NCI-H446 (cell line): Measurements from ENCODE around the gene TTC13.

Experiments used
- DNase-seq, 2 experiments: peaks; one replicate each; lab custom pipeline; 2025; lab: John Stamatoyannopoulos, UW

Gene TTC13

DNA sequence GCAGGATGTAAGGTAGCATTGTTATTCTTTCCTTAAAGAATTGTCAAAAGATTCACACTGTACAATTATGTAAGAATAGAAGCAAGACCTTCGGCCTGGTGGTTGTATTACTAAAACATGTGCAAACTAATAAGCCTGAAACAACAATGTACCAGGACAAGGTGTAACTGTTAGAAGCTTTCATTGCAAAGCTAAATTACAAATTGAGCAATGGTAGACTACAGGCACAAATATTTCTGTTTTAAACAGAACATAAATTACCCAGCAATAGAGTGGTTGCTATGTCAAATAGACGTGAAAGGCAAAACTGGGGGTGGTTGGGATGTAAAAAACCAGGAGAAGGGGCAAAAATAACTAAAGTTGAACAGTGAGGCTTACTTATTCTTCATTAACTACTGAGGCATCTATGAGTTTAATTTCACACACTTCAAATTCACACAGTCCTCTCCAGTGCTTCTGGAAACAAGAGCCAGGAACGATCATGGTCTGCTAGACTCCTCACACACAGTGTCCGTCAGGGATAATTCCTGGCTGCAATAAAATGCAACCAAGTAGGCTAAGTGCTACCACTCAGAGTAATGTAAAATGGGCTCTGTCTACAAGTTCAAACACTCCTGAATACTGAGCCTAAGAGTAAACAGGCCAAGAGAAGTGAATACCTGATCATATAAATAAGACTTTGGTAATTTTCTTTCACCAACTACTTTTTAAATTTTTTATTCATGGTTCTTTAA is 71.0 kb downstream of the TTC13 start:
- no peak for DNase-seq

DNA sequence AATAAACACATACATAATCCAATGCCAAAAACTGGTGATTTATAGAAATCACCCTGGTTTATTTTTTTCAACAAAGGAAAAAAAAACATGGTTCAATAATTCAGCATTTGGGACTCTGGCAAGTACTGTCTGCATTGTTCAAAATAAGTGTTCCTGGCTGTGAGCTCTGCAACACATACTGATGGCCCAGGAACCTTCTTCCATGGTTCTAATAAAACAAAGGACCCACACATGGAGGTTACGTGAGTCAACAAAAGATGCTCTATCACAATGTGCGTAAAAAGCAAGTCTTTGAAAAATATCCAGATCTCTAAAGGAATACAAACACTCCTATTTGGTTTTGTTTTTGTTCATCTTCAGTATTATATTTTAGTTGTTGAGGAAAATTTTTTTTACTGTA is 72.4 kb downstream of the TTC13 start:
- DNase-seq, result no peak

DNA sequence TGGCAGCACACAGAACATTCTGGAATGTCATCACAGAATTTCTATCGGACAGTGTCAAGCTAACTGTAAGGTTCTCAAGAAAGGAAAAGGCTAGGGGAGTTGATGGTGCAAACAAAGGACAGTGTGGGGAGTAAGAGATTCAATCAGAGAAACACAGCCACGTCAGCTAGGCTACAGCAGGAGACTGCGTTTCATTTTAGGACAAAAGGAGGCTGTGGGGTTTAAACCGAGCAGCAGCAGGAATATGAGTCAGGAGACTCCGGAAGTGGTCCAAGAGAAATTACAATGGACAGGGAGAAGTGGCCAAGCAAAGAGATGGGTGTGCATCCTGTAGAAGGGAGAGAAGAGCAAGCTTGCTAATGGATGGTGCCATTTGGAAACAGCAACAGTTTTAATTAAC is 72.9 kb downstream of the TTC13 start:
- no peak for DNase-seq

DNA sequence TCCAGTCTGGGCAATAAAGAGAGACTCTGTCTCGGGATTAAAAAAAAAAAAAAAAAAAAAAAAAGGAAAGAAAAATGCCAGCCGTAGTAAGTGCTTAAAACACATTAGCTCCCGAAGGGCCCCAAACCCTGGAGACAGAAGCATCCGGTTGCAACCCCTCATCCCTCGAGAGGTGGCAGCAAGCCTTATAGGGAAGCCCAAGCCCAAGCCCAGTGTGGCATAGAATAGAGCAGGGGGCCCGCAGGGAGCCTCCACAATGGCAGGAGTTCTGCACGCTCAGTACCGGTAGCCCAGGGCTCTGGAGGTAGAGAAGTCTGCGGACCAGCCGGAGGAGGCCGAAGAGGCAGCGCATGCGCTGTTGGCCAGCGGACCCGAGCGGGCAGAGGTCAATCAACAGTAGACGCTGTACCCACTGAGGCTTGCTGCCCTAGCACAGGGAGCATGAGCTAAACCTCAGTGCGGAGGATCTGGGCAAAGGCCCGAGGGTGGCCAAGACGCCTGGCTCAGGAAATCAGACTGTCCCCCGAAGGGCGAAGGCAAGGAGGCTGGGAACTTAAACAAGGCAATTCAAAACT is 76.2 kb downstream of the TTC13 start:
- DNase-seq, result no peak

DNA sequence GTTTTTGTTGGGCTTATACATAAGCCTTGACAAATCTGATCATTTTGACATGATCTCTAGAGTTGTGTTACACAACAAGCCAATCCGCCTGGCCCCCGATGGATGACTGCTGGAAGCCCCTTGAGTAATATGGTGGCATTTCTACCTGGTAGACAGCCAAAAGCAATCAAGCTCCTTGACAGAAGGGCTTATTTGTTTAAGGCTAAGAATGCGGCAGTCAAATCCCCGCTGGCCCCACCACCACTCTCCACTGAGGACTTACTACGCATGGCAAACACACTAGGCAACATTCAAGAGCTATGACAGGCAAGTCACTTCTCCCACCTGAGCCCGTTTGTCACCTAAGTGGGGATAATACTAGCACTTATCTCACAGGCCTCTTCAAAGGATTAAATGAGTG is 77.0 kb downstream of the TTC13 start:
- no peak for DNase-seq

- no peak for DNase-seq
Measured at GRCh38 chr1:230900984-230901383, 77.7 kb downstream of the TTC13 start.

- DNase-seq, result no peak
Measured at GRCh38 chr1:230899841-230900251, 78.8 kb downstream of the TTC13 start.

- DNase-seq, result no peak
Measured at GRCh38 chr1:230898748-230899147, 79.9 kb downstream of the TTC13 start.

- DNase-seq, result no peak
Measured at GRCh38 chr1:230898144-230898543, 80.5 kb downstream of the TTC13 start.

DNA sequence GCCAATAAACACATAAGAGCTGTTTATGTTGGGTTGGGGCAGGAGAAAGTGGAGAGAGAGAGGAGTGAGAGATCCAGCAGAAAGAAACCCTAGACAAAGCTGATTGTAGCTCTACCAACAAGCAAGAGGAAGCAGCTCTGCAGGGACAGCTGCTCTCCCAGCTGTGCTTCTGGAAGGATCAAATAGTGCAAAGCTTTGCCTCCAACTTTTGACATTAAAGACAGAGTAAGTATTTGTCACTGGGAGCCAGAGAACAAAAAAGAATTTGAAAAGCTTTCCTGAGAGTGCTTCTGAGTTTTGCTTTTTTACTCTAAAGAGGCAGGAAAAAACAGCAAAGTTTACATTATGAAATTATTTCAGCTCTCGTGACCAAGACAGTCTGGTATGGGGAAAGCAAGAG is 81.9 kb downstream of the TTC13 start:
- no peak for DNase-seq

DNA sequence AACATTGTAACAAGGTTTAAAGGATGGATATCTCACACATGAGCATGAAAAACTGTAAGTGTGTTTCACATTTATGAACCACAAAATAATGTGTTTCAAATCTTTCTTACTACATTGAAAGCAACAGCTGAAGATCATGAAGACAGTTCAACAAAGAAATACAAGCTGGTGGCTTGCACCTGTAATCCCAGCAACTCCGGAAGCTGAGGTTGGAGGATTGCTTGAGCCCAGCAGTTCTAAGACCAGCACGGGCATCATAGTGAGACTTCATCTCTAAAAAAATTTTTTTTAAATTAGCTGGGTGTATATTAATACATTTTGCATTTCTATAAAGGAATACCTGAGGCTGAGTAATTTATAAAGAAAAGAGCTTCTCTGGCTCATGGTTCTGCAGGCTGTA is 83.2 kb downstream of the TTC13 start:
- DNase-seq, result no peak

- DNase-seq, result no peak
Measured at GRCh38 chr1:230894664-230895063, 84.0 kb downstream of the TTC13 start.

GRCh38 chr1:230894032-230894431 is 84.6 kb downstream of the TTC13 start:
- no peak for DNase-seq

DNA sequence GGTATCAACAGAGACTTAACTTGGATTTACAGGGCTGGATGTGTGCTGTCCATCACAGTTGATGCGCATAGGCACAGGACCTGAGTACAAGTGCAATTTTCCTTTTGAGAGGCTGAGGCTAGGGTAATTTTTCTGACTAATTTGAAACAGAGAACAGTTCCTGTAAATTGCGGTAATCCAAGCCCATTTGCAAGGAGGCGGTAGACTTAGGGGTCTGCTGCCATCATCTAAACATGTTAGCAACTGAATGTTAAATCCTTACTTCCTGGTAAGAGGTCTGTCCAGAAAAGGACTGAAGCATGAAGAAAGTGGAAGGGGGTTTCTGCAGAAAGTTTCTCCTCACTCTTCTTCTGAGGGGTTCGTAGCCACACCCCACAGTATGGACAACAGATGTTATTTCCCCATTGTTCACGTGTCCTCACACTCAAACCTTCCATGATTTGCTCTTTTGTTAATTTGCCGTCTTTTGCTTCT is 86.6 kb downstream of the TTC13 start:
- no peak for DNase-seq

DNA sequence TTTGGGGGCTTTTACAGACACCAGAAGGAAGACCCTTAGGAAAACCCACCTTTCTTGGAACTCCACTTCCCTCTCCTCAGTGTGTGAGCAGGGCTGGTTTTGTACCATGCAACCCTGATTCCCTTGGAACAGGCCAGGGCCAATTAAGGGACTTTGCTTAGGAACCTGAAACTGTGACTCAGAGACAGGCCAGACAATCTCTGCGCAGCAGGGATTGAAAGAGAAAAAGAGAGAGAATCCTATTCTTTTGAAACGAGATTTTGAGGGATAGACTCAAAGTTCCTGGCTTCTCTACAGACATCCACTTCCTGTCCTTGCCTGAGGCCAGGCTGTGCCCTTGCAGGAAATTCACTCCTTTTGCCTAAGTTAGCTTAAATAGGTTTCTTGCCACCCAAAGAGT is 87.2 kb downstream of the TTC13 start:
- no peak for DNase-seq

DNA sequence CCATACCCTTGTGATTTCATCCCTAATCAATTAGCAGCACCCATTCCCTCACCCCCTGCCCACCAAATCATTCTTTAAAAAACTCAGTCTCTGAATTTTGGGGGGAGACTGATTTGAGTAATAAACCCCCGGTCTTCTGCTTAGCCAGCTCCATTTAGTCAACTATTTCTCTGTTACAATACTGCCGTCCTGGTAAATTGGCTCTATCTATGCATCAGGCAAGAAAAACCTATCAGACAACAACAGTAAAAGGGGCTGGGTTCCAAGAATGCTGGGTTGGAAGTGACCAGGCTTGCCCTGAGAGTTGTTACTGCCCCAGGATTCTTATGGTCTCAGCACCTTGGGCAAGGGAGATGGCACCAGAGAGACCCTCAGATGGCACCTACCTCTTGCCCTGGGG is 94.0 kb downstream of the TTC13 start:
- no peak for DNase-seq

- DNase-seq, result no peak
Measured at GRCh38 chr1:230883967-230884366, 94.7 kb downstream of the TTC13 start.

GRCh38 chr1:230879778-230880177 is 98.9 kb downstream of the TTC13 start:
- DNase-seq, result no peak

- peak in 1 of 2 experiments; percentile 49 for DNase-seq
Measured at GRCh38 chr1:230878591-230878990, 100.1 kb downstream of the TTC13 start.

DNA sequence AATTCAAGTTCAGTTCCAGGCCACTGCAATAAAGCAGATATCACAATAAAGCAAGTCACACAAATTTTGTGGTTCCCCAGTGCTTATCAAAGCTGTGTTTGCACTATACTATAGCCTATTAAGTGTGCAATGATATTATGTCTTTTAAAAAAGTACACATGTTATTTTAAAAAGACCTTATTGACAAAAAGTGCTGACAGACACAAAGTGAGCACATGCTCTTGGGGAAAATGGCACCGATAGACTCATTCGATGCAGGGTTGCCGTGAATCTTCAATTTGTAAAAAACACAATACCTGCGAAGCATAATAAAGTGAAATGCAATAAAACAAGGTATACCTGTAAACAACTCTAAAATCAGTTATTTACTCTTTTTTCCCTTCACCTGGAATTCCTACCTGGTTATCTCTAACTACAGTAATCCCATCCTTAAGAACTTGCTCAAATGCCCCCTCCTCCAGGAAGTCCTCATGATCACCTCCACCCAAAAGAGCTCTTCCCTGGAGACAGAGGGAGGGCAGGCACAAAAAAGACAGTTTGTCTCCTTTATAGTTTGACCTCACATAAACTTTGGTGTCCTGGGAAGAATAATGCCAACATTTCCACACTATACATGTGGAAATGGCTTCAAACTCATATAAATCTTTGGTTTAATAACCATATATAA is 100.6 kb downstream of the TTC13 start:
- no peak for DNase-seq

- peak in 1 of 2 experiments; percentile 34 for DNase-seq
Measured at GRCh38 chr1:230877146-230877923, 101.3 kb downstream of the TTC13 start.

- no peak for DNase-seq
Measured at GRCh38 chr1:230876660-230877059, 102.0 kb downstream of the TTC13 start.

- DNase-seq, result no peak
Measured at GRCh38 chr1:230875370-230875769, 103.3 kb downstream of the TTC13 start.
